Spleen (tissue), 7 donors: Measurements from ENCODE around the gene RARA.

Experiments
- POLR2A ChIP-seq, 3 donors: fragments of 450-650 bp; IDR thresholded peaks; one replicate each; pipeline ENCODE4 v1.5.1; 2017; ENCODE audit warnings: antibody characterized with exemption in 3 of 3, mild to moderate bottlenecking in 1 of 3
- TF ChIP-seq, protein P1 (sequence below), 11 experiments: fragments of 200-600 bp in 7 of 11; fragments of 450-650 bp in 4 of 11; sonication (generic) in 4 of 11; IDR thresholded peaks in 8 of 11; conservative IDR thresholded peaks in 3 of 11; 1 replicate in 7 of 11; 2 replicates in 4 of 11; pipeline versions ENCODE4 v1.4.0 to v1.8.0; 2016 to 2021; ENCODE audit warnings: antibody characterized with exemption in 11 of 11, inconsistent platforms in 4 of 11, mild to moderate bottlenecking in 1 of 11
- donor health status: DM: no; HTN: no; CAD: no; lungs with moderate emphysema.
- donor health status: DM: no; HTN: no; CAD: no.
- donor health status: DM: no; HTN: no; CAD: no.

GRCh38 chr17:40307001-40307730, 1.8 kb upstream of the RARA start:
- no peak for TF ChIP-seq POLR2A (IDR thresholded peaks at IDR 0.05)
- TF ChIP-seq, protein P1, sequence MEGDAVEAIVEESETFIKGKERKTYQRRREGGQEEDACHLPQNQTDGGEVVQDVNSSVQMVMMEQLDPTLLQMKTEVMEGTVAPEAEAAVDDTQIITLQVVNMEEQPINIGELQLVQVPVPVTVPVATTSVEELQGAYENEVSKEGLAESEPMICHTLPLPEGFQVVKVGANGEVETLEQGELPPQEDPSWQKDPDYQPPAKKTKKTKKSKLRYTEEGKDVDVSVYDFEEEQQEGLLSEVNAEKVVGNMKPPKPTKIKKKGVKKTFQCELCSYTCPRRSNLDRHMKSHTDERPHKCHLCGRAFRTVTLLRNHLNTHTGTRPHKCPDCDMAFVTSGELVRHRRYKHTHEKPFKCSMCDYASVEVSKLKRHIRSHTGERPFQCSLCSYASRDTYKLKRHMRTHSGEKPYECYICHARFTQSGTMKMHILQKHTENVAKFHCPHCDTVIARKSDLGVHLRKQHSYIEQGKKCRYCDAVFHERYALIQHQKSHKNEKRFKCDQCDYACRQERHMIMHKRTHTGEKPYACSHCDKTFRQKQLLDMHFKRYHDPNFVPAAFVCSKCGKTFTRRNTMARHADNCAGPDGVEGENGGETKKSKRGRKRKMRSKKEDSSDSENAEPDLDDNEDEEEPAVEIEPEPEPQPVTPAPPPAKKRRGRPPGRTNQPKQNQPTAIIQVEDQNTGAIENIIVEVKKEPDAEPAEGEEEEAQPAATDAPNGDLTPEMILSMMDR (IDR thresholded peaks at IDR 0.05 in 8 of 11, conservative IDR thresholded peaks at IDR 0.05 in 3 of 11), result no peak
